PFSK-1 (cell line): ENCODE measurements around the gene PRSS35.

Experiments
- FOXP2 ChIP-seq: optimal IDR thresholded peaks from 2 replicates; pipeline ENCODE3; 2011; ENCODE audit warnings: borderline replicate concordance, control low read depth, inconsistent platforms; ENCODE audit not compliant: insufficient read depth; ENCODE audit errors: extremely low read length, extremely low read depth
- POLR2AphosphoS5 ChIP-seq: IDR thresholded peaks from 2 replicates; pipeline ENCODE4 v1.6.1; 2012; ENCODE audit warnings: low read depth, mild to moderate bottlenecking, control low read depth, low read length, moderate library complexity
- SIN3A ChIP-seq: IDR thresholded peaks from 2 replicates; pipeline ENCODE4 v1.6.1; 2012; ENCODE audit warnings: mild to moderate bottlenecking, low read length, moderate library complexity, borderline replicate concordance; ENCODE audit not compliant: insufficient read depth
- TAF1 ChIP-seq: IDR thresholded peaks from 2 replicates; pipeline ENCODE4 v1.6.1; 2012; ENCODE audit warnings: low read length, control low read depth, borderline replicate concordance; ENCODE audit not compliant: insufficient read depth
- TF ChIP-seq, protein P1 (sequence below), 2 experiments: IDR thresholded peaks; 2 replicates each; pipeline versions ENCODE4 v1.6.1 to v1.8.0; 2011 to 2012; ENCODE audit warnings: low read depth in 2 of 2, low read length in 2 of 2, control low read depth in 1 of 2, inconsistent platforms in 1 of 2, mild to moderate bottlenecking in 1 of 2, moderate library complexity in 1 of 2; ENCODE audit not compliant: insufficient read depth in 1 of 2

PRSS35 gene

DNA sequence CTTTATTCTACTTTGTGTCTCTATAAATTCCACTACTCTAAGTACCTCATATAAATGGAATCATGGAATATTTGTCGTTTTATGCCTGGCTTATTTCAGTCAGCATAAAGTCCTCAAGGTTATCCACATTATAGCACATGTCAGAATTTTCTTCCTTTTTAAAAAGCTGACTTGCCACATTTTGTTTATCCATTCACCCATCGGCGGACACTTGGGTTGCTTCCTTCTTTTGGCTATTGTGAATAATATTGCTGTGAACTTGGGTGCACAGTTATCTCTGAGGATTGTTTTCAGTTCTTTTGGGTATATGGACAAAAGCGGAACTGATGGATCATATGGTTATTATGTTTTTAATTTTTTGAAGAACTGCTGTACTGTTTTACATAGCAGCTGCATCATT is 42.3 kb upstream of the PRSS35 start:
- TF ChIP-seq FOXP2 (no peak), TAF1 (no peak), SIN3A (no peak), POLR2AphosphoS5 (no peak)
- TF ChIP-seq, protein P1, sequence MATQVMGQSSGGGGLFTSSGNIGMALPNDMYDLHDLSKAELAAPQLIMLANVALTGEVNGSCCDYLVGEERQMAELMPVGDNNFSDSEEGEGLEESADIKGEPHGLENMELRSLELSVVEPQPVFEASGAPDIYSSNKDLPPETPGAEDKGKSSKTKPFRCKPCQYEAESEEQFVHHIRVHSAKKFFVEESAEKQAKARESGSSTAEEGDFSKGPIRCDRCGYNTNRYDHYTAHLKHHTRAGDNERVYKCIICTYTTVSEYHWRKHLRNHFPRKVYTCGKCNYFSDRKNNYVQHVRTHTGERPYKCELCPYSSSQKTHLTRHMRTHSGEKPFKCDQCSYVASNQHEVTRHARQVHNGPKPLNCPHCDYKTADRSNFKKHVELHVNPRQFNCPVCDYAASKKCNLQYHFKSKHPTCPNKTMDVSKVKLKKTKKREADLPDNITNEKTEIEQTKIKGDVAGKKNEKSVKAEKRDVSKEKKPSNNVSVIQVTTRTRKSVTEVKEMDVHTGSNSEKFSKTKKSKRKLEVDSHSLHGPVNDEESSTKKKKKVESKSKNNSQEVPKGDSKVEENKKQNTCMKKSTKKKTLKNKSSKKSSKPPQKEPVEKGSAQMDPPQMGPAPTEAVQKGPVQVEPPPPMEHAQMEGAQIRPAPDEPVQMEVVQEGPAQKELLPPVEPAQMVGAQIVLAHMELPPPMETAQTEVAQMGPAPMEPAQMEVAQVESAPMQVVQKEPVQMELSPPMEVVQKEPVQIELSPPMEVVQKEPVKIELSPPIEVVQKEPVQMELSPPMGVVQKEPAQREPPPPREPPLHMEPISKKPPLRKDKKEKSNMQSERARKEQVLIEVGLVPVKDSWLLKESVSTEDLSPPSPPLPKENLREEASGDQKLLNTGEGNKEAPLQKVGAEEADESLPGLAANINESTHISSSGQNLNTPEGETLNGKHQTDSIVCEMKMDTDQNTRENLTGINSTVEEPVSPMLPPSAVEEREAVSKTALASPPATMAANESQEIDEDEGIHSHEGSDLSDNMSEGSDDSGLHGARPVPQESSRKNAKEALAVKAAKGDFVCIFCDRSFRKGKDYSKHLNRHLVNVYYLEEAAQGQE (IDR thresholded peaks at IDR 0.05; ENCODE audit: insufficient read depth in 1 of 2, low read depth in 2 of 2, low read length in 2 of 2), result no peak

DNA sequence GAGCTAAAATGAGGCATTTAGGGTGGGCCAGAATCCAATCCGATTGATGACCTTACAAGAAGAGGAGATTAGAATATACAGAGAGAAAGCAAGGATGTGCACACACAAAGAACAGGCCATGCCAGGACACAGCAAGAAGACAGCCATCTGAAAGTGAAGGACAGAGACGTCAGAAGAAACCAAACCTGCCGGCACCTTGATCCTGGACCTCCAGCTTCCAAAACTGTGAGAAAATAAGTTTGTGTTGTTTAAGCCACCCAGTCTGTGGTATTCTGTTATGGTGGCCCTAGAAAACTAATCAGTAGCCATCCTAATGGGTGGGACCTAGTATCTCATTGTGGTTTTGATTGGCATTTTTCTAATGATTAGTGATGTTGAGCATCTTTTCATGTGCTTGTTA is 41.7 kb upstream of the PRSS35 start:
- TF ChIP-seq FOXP2 (no peak), SIN3A (no peak), TAF1 (no peak), POLR2AphosphoS5 (no peak)
- TF ChIP-seq, protein P1 (IDR thresholded peaks at IDR 0.05; ENCODE audit: insufficient read depth in 1 of 2, low read depth in 2 of 2, low read length in 2 of 2), result no peak

DNA sequence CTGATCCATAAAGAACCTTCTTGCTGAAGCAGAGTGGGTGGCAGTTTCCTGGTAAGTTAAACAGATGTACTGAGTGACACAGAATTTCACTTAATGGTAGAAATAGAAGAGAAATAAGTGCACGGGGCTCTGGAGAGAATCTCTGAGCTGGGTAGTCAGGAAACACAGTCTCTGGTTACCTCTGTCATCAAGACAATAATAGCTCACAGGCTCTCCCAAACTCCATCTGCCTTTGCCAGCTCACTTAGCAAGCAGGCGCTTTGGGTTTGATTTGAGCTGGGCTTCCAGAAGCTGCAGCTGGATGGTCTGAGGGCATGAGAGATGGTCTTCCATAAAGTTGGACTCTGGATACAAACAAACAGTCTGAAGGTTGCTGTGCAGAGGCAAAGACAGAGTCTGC is 39.6 kb upstream of the PRSS35 start:
- TF ChIP-seq TAF1 (no peak), POLR2AphosphoS5 (no peak), FOXP2 (no peak)

DNA sequence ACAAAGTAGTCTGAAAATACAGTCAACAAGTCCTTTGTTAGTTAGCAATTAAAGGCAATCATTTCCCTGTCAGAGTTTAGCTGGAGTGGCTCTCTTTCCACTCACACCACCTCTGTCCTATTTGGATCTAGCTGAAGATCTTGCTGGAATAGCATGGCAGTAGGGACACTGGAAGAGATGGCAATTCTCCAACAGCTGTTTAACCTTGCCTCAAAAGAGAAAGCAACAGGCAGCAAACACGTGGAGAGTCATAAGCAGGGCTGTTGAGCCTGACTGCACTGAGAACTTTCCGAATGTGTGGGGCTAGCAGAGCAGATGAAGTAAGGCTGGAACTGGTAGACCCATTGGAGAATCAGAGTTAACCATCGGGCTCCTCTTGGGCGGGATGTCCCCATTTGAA is 38.0 kb upstream of the PRSS35 start:
- TF ChIP-seq, protein P1 (IDR thresholded peaks at IDR 0.05; ENCODE audit: insufficient read depth in 1 of 2, low read depth in 2 of 2, low read length in 2 of 2), result no peak
- TF ChIP-seq FOXP2, result no peak
- no peak for TF ChIP-seq POLR2AphosphoS5
- TF ChIP-seq TAF1, result no peak
- no peak for TF ChIP-seq SIN3A

DNA sequence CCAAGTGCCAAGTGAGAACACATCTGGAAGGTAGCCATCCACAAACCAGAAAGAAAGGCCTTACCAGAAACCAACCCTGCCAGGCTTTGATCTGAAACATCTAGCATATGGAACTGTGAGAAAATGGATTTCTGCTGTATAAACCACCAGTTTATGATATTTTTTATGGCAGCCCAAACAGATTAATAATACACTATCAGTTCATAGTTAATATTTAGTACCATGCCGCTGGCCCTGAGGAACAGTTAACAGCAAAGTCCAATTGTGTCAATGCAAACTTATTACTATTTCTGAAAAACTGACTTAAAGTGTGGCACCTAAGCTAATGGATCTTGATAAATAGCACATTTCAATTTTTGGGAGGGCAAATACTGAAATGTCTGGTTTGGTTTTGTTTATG is 35.4 kb upstream of the PRSS35 start:
- TF ChIP-seq FOXP2, result no peak
- TF ChIP-seq, protein P1 (IDR thresholded peaks at IDR 0.05; ENCODE audit: insufficient read depth in 1 of 2, low read depth in 2 of 2, low read length in 2 of 2), result no peak
- TF ChIP-seq TAF1, result no peak
- TF ChIP-seq POLR2AphosphoS5, result no peak
- no peak for TF ChIP-seq SIN3A
